Stimulated activated CD8-positive, alpha-beta memory T cell treated with anti-CD3 and anti-CD28 coated beads, Interleukin-2, amount 100 ng/mL, for 1 hour (primary cell): Measurements from ENCODE around the gene MMP25.
"Not testable (repeated sequence)": the region's sequence is repeated elsewhere in the genome, so short reads cannot be mapped to it uniquely, and the experiment has no call there.

Source experiments
- DNase-seq, 2 donors: peaks; one replicate each; pipeline ENCODE4 v3.0.0-alpha.2; 2020; ENCODE audit warnings: low read depth in 2 of 2

MMP25 gene

GRCh38 chr16:3030222-3031212 is 15.8 kb upstream of the MMP25 start:
- DNase-seq, result no peak

DNA sequence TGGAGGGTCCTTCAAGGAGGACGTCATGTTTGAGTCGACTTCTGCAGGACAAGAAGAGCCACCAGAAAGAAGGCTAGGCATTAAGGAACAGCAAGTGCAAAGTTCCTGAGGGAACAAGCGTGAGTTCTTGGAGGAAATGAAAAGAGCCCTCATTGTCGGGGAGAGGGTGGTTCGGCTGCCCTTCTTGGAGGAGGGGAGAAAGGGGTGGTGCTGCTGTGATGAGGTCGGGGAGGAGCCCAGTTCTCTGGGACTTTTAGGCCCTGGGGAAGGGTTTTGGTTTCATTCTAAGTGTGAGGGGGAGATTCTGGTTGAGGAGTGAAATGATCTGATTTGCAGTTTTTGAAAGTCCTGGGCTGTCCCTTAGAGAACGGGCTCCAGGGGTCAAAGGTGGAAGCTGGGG is 13.7 kb upstream of the MMP25 start:
- DNase-seq, result no peak

DNA sequence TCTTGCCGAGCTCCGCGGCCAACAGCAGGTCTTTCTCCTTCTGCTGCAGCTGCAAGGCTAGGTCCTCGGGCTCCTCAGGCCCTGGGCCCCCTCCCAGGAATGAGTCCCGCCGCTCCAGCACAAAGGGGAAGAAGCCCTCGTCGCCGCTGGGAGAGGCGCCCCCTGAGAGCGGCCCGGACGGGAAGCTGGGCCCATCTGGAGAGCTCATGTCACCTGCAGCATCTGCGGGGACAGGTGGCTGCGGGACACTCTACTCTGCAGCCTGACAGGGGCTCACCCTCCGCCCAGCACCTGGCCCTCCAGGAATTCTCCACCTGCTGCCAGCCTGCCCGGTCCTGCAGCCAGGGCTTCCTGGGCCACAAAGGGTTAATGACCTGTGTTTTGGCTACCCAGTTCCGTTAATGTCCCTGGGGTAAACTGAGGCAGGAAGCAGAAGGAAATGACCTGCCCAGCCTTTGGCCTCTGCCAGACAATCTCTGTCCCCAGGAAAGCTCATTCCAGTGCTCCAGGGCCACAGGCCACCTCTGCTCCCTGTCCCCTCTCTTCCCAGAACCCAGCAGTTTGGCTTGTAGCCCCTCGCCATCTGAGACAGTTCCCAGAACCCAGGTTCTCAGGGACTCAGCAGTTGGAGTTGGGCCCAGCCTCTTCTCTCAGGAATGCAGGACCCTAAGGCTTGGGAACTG is 10.9 kb upstream of the MMP25 start:
- no peak for DNase-seq

- no peak for DNase-seq
Observed at GRCh38 chr16:3035972-3036725, 10.2 kb upstream of the MMP25 start.

GRCh38 chr16:3036726-3037315 is 9.5 kb upstream of the MMP25 start, which contains the start of gene BICDL2:
TSS of gene BICDL2 (minus strand) at chr16:3036944. CDS start at chr16:3035496, 1,448 bp downstream.
- no peak for DNase-seq

DNA sequence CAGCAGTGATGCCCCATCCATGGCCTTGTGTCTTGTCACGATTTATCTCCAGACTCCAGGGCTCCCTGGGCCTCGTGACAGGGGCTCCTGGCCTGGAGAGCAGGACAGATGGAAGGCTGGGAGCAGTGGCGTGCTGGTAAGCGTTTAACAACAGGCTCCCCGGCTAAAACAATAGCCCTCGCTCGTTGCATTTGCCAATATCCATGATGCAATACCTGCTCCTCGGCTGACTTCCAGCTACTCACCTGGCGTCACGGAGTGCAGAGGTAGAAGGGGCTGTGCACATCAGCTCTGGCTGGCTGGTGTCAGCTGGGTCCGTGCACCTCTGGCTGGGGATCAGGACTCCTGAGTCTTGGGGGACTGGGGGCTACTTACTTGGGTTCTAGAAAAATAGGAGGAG is 8.1 kb upstream of the MMP25 start:
- DNase-seq, result no peak

GRCh38 chr16:3038896-3039295 is 7.5 kb upstream of the MMP25 start:
- DNase-seq, result no peak

DNA sequence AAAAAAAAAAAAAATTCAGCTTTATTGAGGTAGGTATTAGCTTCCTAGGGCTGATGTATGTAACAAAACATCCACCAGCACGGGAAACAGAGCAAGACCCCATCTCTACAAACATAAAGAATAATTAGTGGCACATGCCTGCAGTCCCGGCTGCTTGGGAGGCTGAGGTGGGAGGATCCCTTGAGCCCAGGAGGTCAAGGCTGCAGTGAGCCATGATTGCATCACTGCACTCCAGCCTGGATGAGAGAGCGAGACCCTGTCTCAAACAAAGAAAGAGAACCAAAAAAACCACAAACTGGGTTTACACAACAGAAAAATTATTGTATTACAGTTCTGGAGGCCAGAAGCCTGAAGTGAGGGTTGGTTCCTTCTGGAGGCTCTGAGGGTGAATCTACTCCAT is 4.0 kb upstream of the MMP25 start:
- DNase-seq, result no peak

DNA sequence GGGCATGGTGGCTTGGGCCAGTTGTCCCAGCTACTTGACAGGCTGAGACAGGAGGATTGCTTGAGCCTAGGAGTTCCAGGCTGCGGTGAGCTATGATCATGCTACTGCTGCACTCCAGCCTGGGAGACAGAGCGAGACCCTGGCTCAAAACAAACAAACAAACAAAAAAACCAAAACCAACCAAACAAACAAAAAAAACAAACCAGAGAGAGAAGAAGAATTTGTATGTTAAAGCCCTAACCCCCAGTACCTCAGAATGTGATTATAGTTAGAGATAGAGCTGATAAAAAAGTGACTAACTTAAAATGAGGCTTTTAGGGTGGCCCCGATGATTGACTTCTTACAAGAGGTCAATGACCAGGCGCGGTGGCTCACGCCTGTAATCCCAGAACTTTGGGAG is 1.7 kb upstream of the MMP25 start:
- DNase-seq, result no peak

- no peak for DNase-seq
Observed at GRCh38 chr16:3046641-3047386, 453 bp downstream of the MMP25 start.

DNA sequence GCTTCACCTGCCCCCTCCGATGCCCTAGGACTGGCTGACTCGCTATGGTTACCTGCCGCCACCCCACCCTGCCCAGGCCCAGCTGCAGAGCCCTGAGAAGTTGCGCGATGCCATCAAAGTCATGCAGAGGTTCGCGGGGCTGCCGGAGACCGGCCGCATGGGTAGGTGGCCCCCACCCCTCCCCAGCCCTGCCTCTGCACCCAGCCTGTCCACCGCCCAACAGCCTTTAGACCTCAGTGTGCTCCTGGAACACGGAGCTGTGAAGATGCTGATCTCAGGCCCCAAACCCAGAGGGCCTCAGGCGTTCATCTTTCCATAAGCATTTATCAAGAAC is 993 bp downstream of the MMP25 start:
- no peak for DNase-seq

DNA sequence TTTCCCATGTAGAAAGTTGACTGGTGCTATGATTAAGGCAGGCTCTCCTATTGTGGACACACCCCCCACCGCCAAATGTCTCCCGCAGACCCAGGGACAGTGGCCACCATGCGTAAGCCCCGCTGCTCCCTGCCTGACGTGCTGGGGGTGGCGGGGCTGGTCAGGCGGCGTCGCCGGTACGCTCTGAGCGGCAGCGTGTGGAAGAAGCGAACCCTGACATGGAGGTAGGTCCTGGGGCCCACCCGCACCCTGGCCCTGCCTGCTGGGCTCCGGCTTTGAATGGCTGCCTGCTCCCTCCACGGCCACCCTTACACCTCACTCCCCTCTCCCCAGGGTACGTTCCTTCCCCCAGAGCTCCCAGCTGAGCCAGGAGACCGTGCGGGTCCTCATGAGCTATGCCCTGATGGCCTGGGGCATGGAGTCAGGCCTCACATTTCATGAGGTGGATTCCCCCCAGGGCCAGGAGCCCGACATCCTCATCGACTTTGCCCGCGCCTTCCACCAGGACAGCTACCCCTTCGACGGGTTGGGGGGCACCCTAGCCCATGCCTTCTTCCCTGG is 3.6 kb downstream of the MMP25 start:
- DNase-seq, result no peak

DNA sequence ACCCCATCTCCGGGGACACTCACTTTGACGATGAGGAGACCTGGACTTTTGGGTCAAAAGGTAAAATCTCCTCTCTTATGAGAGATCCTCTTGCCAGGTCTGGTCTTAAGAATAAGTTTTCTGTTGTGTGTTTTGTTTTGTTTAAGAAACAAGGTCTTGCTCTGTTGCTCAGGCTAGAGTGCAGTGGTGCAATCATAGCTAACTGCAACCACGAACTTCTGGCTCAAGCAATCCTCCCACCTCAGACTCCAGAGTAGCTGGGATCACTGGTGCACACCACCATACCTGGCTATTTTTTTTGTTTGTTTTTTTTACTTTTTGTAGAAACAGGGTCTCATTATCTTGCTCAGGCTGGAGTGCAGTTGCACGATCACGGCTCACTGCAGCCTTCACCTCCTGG is 4.1 kb downstream of the MMP25 start:
- no peak for DNase-seq

- no peak for DNase-seq
Observed at GRCh38 chr16:3051009-3051408, 4.6 kb downstream of the MMP25 start.

- DNase-seq, result no peak
Observed at GRCh38 chr16:3051494-3051893, 5.1 kb downstream of the MMP25 start.

DNA sequence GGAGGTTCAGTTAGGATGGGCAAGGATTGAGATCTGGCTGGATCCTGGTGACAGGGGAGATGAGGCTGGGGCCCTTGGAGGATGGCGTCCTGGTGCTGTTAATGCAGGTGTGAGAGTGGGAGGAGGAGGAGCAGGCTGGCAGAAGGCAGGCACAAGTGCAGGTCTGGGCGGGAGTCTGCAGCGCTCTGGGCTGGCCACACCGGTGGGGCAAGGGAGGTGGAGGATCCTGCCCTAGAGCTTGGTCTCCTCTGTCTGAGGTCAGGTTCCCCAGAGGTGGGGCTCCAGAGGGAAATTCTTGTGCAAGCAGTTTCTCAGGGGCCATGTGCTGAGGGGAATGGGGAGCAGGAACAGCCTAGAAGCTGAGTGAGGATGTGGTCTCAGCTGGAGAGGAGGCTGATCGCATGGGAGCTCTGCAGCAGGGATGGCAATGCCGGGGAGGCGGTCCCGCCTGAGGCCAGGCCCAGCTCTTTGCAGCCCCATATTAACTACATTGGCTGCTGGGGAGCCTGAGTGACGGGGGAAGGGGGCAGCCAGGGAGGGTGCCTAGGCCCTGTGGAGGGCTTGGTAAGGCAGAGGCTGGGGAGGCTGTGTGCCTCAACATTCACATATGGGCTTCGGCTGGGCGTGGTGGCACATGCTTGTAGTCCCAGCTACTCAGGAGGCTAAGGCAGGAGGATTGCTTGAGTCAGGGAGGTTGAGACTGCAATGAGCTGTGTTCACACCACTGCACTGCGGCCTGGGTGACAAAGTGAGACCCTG is 6.4 kb downstream of the MMP25 start:
- DNase-seq, result not testable (repeated sequence)

GRCh38 chr16:3053330-3053710 is 7.0 kb downstream of the MMP25 start:
- not testable (repeated sequence) for DNase-seq

DNA sequence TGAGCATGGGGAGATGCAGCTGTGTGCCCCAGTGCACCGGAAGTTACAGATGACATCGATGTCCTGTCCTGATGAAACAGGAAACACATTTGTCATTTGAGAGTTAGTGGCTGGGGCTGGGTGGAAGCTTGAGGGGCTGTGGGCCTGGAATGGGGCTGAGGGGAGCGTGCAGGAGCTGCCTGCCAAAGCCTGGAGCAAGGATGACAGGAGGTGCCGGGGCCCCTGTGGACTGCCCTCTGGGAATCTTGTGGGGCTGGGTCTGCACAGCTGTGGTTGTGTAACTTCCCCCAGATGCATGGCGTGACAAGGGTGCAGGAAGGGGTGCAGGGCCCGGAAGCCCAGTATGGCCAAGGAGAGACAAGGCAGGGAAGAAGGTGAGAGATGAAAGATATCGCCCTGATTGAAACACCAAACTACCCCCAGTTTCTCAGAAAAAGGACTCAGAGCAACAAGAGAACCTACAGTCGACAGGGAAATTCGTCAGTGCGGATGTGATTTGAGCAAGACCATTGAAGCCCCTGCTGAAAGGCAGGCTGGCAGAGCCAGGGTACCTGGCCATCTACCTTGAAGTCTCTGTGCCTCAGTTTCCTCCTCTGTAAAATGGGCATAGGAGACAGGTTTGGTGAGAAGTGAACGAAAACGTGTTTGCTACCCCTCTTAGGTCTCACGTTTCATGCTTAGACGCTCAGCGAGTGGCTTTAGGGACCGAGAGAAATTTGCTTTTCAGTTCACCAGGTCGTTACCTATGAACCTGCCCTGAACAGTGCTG is 8.8 kb downstream of the MMP25 start:
- DNase-seq, result no peak

- not testable (repeated sequence) for DNase-seq
Observed at GRCh38 chr16:3055734-3056115, 9.4 kb downstream of the MMP25 start.
